HepG2 (cell line): ENCODE data around the gene COX14. TPM values are rescaled to one million over a fixed set of nuclear protein-coding genes. Genes with fewer than 3 reads are reported as not detected.

ENCODE experiments used
- ASH2L ChIP-seq: fragments of 300-600, 200-600 bp; sonication (generic); IDR thresholded peaks from 2 replicates; pipeline ENCODE4 v1.7.0; 2017; ENCODE audit warnings: low read depth, mild to moderate bottlenecking, moderate library complexity, mixed read lengths, low read length; ENCODE audit not compliant: insufficient read length
- CCAR2 ChIP-seq: fragments of 200-400 bp; formaldehyde crosslinking; optimal IDR thresholded peaks from 2 replicates; pipeline ENCODE3; 2018; ENCODE audit warnings: low read depth, mild to moderate bottlenecking, low read length, moderate library complexity
- FOSL2 ChIP-seq: sonication (generic); formaldehyde crosslinking; IDR thresholded peaks from 2 replicates; pipeline ENCODE4 v1.4.0; 2020; ENCODE audit warnings: missing genetic modification reagents
- GLI4 ChIP-seq: sonication (generic); formaldehyde crosslinking; IDR thresholded peaks from 2 replicates; pipeline ENCODE4 v1.5.1; 2020; ENCODE audit warnings: missing genetic modification reagents, mild to moderate bottlenecking, moderate library complexity, borderline replicate concordance
- PAWR ChIP-seq: sonication (generic); formaldehyde crosslinking; IDR thresholded peaks from 2 replicates; pipeline ENCODE4 v1.4.0; 2020; ENCODE audit warnings: missing genetic modification reagents, mild to moderate bottlenecking, borderline replicate concordance
- PHF8 ChIP-seq: sonication (generic); formaldehyde crosslinking; IDR thresholded peaks from 2 replicates; pipeline ENCODE4 v1.5.0; 2020; ENCODE audit warnings: missing genetic modification reagents
- SIX1 ChIP-seq: sonication (generic); formaldehyde crosslinking; IDR thresholded peaks from 2 replicates; pipeline ENCODE4 v1.4.0; 2020; ENCODE audit warnings: missing genetic modification reagents, borderline replicate concordance
- SMAD9 ChIP-seq: sonication (generic); formaldehyde crosslinking; IDR thresholded peaks from 2 replicates; pipeline ENCODE4 v1.5.1; 2020; ENCODE audit warnings: mild to moderate bottlenecking, missing genetic modification reagents
- ZNF20 ChIP-seq: sonication (generic); formaldehyde crosslinking; IDR thresholded peaks from 2 replicates; pipeline ENCODE4 v1.4.0; 2020; ENCODE audit warnings: mild to moderate bottlenecking, moderate library complexity, missing genetic modification reagents
- ZNF331 ChIP-seq: sonication (generic); formaldehyde crosslinking; IDR thresholded peaks from 2 replicates; pipeline ENCODE4 v1.4.0; 2020; ENCODE audit warnings: missing genetic modification reagents
- ZNF33A ChIP-seq: sonication (generic); formaldehyde crosslinking; IDR thresholded peaks from 2 replicates; pipeline ENCODE4 v1.5.1; 2020; ENCODE audit warnings: missing genetic modification reagents, mild to moderate bottlenecking, moderate library complexity, borderline replicate concordance
- ZNF382 ChIP-seq: sonication (generic); formaldehyde crosslinking; IDR thresholded peaks from 2 replicates; pipeline ENCODE4 v1.5.0; 2020; ENCODE audit warnings: missing genetic modification reagents, mild to moderate bottlenecking, borderline replicate concordance
- ZNF414 ChIP-seq: sonication (generic); formaldehyde crosslinking; IDR thresholded peaks from 2 replicates; pipeline ENCODE4 v1.5.0; 2020; ENCODE audit warnings: missing genetic modification reagents
- ZNF580 ChIP-seq: IDR thresholded peaks from 2 replicates; pipeline ENCODE4 v1.6.1; 2016; ENCODE audit warnings: low read depth, borderline replicate concordance
- ZNF749 ChIP-seq: sonication (generic); formaldehyde crosslinking; IDR thresholded peaks from 2 replicates; pipeline ENCODE4 v1.8.0; 2022; ENCODE audit warnings: mild to moderate bottlenecking, missing genetic modification reagents, moderate library complexity, borderline replicate concordance
- ZNF879 ChIP-seq: sonication (generic); formaldehyde crosslinking; IDR thresholded peaks from 2 replicates; pipeline ENCODE4 v1.8.1; 2023; ENCODE audit warnings: missing genetic modification reagents
- polyA plus RNA-seq, 8 experiments: library from polyadenylated mRNA; depleted of rRNA in 3 of 8; stranded (reverse) in 7 of 8; unstranded in 1 of 8; fragments of >200 nt; fragmentation: Illumina TruSeq in 4 of 8; extraction: Trizol in 4 of 8; gene quantifications; 2 replicates each; pipeline versions ENCODE4 v1.2.1 to v1.2.3, GENCODE V29; 2011 to 2016; ENCODE audit warnings: low read depth in 4 of 8, missing spikeins in 1 of 8, mixed read lengths in 1 of 8; ENCODE audit not compliant: insufficient read depth in 1 of 8
- total RNA-seq, 5 experiments: library from RNA; depleted of rRNA; stranded (reverse); fragments of >200 nt; fragmentation: Illumina TruSeq; extraction: Trizol; gene quantifications; 2 replicates each; pipeline ENCODE4 v1.2.3, GENCODE V29; 2016; ENCODE audit warnings: low read depth in 1 of 5
- TF ChIP-seq, protein P1 (sequence below), 2 experiments: IDR thresholded peaks; 2 replicates each; pipeline ENCODE4 v1.6.1; 2011 to 2012; ENCODE audit warnings: low read length in 2 of 2, borderline replicate concordance in 1 of 2, low read depth in 1 of 2, mild to moderate bottlenecking in 1 of 2, moderate library complexity in 1 of 2
- TF ChIP-seq, protein P2 (sequence below): sonication (generic); formaldehyde crosslinking; IDR thresholded peaks from 2 replicates; pipeline ENCODE4 v1.8.1; 2023; ENCODE audit warnings: mild to moderate bottlenecking, missing genetic modification reagents

Gene COX14
- total and polyA plus RNA-seq, 2 of the 13 experiments (the other 11 are each of a cell fraction or from before 2014, with no cell fraction given) = 53.0 to 71.6 TPM

DNA sequence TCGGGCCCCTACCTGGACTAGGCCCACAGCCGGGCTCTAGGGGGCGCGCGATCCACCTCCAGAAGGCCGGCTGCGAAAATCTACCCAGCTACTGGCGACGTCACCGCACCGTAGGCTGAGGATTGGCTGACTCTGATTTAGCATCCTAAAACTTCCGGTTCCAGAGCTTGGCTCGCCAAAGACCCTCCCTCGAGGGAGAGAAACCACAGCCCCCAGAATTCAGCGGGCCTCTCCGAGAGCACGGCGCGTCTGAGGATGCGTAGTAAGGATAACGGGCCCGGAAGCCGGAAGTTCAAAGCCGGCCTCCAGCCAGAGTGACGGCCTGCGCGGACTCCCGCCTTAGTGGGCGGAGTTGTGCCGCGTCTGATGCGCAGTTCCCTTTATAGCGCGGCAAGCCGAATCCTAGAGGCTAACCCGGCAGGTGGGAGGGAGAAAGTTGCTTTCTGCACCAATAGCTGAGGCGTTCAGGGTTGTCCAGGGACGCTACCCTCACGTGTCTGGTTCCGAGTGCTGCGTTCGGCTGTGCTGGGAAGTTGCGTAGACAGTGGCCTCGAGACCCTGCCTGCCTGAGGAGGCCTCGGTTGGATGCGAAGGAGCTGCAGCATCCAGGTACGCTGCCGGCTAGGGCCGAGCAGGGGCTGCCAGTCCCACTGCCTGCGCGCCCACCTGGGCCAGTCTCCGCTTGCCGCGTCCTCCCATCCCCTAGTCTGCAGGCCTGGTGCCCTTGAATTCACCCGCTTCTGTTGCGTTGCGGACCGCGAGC lies at the start of gene COX14 (continued):
- TF ChIP-seq, protein P1, sequence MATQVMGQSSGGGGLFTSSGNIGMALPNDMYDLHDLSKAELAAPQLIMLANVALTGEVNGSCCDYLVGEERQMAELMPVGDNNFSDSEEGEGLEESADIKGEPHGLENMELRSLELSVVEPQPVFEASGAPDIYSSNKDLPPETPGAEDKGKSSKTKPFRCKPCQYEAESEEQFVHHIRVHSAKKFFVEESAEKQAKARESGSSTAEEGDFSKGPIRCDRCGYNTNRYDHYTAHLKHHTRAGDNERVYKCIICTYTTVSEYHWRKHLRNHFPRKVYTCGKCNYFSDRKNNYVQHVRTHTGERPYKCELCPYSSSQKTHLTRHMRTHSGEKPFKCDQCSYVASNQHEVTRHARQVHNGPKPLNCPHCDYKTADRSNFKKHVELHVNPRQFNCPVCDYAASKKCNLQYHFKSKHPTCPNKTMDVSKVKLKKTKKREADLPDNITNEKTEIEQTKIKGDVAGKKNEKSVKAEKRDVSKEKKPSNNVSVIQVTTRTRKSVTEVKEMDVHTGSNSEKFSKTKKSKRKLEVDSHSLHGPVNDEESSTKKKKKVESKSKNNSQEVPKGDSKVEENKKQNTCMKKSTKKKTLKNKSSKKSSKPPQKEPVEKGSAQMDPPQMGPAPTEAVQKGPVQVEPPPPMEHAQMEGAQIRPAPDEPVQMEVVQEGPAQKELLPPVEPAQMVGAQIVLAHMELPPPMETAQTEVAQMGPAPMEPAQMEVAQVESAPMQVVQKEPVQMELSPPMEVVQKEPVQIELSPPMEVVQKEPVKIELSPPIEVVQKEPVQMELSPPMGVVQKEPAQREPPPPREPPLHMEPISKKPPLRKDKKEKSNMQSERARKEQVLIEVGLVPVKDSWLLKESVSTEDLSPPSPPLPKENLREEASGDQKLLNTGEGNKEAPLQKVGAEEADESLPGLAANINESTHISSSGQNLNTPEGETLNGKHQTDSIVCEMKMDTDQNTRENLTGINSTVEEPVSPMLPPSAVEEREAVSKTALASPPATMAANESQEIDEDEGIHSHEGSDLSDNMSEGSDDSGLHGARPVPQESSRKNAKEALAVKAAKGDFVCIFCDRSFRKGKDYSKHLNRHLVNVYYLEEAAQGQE (IDR thresholded peaks at IDR 0.05; ENCODE audit: borderline replicate concordance in 1 of 2, low read depth in 1 of 2, low read length in 2 of 2) = no peak
- TF ChIP-seq PAWR (CRISPR knock-in tag) (no peak), GLI4 (CRISPR knock-in tag) (peak; percentile 79; the same call in 1 of the 2 replicates), PHF8 (CRISPR knock-in tag) (peak; percentile 83), ZNF414 (no peak; the same call in 1 of the 2 replicates), FOSL2 (CRISPR knock-in tag) (no peak), ZNF20 (CRISPR knock-in tag) (no peak), SIX1 (CRISPR knock-in tag) (no peak), ZNF331 (peak; percentile 20; the same call in 1 of the 2 replicates), ZNF580 (no peak; the same call in 1 of the 2 replicates), SMAD9 (CRISPR knock-in tag) (no peak), ZNF879 (CRISPR knock-in tag) (no peak), ZNF33A (CRISPR knock-in tag) (no peak), ZNF382 (no peak), CCAR2 (no peak), ASH2L (peak; percentile 64), ZNF749 (CRISPR knock-in tag) (peak; percentile 67; the same call in 1 of the 2 replicates)
- TF ChIP-seq, protein P2, sequence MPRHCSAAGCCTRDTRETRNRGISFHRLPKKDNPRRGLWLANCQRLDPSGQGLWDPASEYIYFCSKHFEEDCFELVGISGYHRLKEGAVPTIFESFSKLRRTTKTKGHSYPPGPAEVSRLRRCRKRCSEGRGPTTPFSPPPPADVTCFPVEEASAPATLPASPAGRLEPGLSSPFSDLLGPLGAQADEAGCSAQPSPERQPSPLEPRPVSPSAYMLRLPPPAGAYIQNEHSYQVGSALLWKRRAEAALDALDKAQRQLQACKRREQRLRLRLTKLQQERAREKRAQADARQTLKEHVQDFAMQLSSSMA (CRISPR knock-in tag) = 0 out of 2 replicates have a peak, but pooled peaks have one; percentile 55
